Measurements from ENCODE around the gene ITPRIP.

ITPRIP gene

GRCh38 chr10:104337985-104338735 is at the start of gene ITPRIP:
Gene ITPRIP (minus strand): TSS chr10:104338465. CDS start chr10:104316051, 22,414 bp downstream.
- no peak for DNase-seq

- DNase-seq: no peak
Measured at GRCh38 chr10:104387130-104387888, 49.0 kb upstream of the ITPRIP start.

GRCh38 chr10:104380336-104380735 is 42.1 kb upstream of the ITPRIP start:
- no peak for DNase-seq

- DNase-seq: no peak
Measured at GRCh38 chr10:104376784-104377300, 38.6 kb upstream of the ITPRIP start.

GRCh38 chr10:104374591-104374990 is 36.3 kb upstream of the ITPRIP start:
- DNase-seq: no peak

GRCh38 chr10:104371753-104372152 is 33.5 kb upstream of the ITPRIP start:
- DNase-seq: no peak

- no peak for DNase-seq
Measured at GRCh38 chr10:104368381-104368780, 30.1 kb upstream of the ITPRIP start.

GRCh38 chr10:104367904-104368303 is 29.6 kb upstream of the ITPRIP start:
- no peak for DNase-seq

GRCh38 chr10:104359811-104360210 is 21.5 kb upstream of the ITPRIP start:
- DNase-seq: no peak

- no peak for DNase-seq
Measured at GRCh38 chr10:104353325-104354048, 15.2 kb upstream of the ITPRIP start, which contains the start of gene CFAP58. Gene CFAP58 (plus strand): TSS chr10:104353833. CDS start chr10:104353898, 65 bp downstream.

- DNase-seq: no peak
Measured at GRCh38 chr10:104351919-104352318, 13.7 kb upstream of the ITPRIP start.

- DNase-seq: no peak
Measured at GRCh38 chr10:104351061-104351702, 12.9 kb upstream of the ITPRIP start.

- no peak for DNase-seq
Measured at GRCh38 chr10:104350127-104350635, 11.9 kb upstream of the ITPRIP start.

- no peak for DNase-seq
Measured at GRCh38 chr10:104349623-104350126, 11.4 kb upstream of the ITPRIP start.

GRCh38 chr10:104348601-104349000 is 10.3 kb upstream of the ITPRIP start:
- DNase-seq: no peak

- no peak for DNase-seq
Measured at GRCh38 chr10:104347295-104348045, 9.2 kb upstream of the ITPRIP start.

GRCh38 chr10:104345941-104346340 is 7.7 kb upstream of the ITPRIP start:
- no peak for DNase-seq

- no peak for DNase-seq
Measured at GRCh38 chr10:104345515-104345914, 7.2 kb upstream of the ITPRIP start.

- no peak for DNase-seq
Measured at GRCh38 chr10:104344219-104344618, 6.0 kb upstream of the ITPRIP start.

GRCh38 chr10:104342941-104343411 is 4.7 kb upstream of the ITPRIP start:
- no peak for DNase-seq

GRCh38 chr10:104340641-104341040 is 2.4 kb upstream of the ITPRIP start:
- DNase-seq: no peak

Data from DMS79 (cell line).